NOMO-1 treated with DMSO at 0.1 percent for 48 hours (cell line): ENCODE measurements around the gene SVIL.
"Not testable (repeated sequence)": the region's sequence is repeated elsewhere in the genome, so short reads cannot be mapped to it uniquely, and the experiment has no call there.

Experiments used
- DNase-seq: peaks from one replicate; lab custom pipeline; 2025; ENCODE audit not compliant: unreplicated experiment; lab: John Stamatoyannopoulos, UW

Gene SVIL

GRCh38 chr10:29649561-29650551, 15.1 kb upstream of the SVIL start:
- DNase-seq, result no peak

DNA sequence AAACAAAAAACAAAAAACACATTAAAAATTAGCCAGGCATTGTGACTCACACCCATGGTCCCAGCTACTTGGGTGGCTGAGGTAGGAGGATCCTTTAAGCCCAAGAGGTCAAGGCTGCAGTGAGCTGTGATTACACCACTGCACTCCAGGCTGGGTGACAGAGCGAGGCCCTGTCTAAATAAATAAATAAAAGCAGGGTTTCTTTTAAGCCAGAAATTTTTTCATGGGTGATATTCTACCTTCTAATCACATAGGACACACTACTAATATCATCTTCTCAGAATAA, 14.2 kb upstream of the SVIL start:
- no peak for DNase-seq

DNA sequence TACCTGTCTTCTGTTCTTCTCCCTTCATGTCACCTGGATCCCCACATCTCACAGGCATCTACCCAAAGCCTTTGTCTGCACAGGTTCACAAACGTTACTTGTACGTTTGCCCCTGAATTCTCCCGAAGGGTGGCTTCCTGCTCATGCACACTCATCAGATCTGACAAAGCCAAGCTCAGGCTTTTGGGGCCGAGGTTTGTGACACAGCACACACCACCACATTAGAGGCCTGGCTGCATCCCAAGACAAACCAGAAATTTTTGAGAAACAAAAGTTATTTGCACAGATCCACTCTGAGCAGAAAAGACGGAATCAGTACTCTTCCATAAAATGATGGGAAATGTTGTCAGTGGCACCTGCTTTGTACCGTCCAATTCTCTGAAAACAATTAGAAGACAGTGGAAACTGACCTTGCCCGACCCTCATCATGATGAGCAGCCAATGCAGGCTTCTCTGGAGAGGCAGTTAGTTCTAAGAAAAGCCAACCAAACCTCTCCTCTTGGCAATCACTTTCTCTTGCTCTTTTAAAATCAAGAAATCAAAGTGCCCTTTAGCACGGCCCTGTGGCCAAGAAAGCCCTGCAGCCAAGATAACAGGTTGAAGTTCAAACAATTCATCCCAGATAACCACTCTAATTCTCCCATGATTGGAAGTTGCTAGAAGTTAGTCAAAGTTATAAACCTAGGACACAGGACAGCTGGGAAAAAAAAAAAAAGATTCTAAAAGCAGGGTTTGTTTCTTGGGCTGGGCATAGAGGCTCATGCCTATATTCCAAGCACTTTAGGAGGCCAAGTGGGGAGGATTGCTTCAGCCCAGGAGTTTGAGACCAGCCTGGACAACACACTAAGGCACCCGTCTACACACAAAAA, 13.6 kb upstream of the SVIL start:
- no peak for DNase-seq

DNA sequence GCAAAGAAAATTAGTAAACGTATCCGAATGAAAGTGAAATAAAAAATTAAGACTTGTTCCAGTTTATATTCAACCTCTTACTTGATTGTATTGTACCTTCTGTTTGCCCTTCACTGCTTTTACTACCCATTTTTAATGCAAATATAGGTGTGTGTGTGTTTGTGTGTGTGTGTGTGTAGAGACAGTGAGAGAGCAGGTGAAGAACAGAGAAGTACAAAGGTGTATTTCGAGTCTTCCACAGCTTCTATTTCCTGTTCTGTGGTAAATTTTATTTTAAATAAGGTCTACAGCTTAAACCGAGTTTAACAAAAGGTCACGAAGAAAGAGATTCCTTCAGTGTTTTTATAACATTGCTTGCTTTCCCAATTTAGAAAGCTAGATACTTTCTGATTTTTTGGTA, 12.7 kb upstream of the SVIL start:
- no peak for DNase-seq

DNA sequence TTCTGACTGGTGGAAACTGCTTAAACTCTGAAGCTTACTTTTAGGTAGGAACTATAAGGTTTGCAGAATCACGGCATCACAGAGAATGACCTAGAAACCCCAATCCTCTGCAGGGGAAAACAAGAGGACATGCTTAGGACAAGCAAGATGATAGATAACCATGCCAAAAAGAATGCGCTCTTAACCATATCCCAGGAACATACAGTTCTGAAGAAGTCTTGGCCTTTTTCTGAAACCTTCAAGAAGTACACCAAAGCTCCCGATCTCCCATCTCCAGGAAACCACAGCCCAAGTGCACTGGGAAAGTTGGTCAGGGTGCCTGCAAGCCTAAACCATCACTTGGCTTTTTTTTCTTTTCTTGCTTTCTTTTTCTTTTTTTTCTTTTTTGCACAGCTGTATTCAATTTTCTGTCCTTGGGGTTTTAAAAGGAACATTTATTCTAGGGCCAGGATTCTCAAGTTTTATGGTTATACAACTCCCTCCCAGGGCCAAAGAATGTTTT, 12.2 kb upstream of the SVIL start:
- no peak for DNase-seq

DNA sequence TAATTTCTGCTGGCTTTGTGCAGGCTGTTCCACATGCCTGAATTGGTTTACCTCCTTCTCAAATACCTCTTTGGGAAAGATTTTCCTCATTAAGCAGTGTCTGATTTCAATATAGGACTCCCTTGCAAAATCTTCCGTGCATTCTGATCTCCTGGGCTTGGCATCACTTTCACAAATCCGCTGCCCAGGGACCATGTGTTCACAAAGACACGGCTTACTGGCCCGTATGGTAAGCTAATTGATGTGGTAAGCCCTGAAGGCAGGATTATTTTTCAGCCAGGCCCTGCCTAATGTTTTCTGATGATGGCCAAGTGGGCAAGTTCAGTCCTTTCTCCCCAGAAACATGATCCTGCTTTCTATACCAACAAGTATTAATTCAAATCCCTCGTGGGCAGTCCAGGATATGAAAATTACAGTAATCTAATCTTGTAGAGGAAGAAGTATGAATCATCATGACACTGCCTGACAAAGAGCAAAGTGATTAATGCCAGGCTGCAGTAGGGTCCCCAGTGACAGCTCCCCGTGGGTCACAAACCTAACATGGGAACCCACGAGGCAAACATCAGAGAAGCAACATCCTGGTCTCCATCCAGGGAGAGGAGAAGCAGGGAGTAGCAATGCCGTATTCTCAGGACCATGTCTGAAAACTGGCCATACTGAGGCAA, 11.6 kb upstream of the SVIL start:
- DNase-seq, result peak; percentile 25

GRCh38 chr10:29643771-29644501, 9.2 kb upstream of the SVIL start:
- no peak for DNase-seq

- DNase-seq, result no peak
Measured at GRCh38 chr10:29642990-29643389, 8.2 kb upstream of the SVIL start.

- DNase-seq, result no peak
Measured at GRCh38 chr10:29637537-29637936, 2.8 kb upstream of the SVIL start.

GRCh38 chr10:29636178-29636577, 1.4 kb upstream of the SVIL start:
- DNase-seq, result peak; percentile 78

GRCh38 chr10:29635711-29636144, 957 bp upstream of the SVIL start:
- peak; percentile 2 for DNase-seq

- no peak for DNase-seq
Measured at GRCh38 chr10:29634105-29634504, 666 bp downstream of the SVIL start.

DNA sequence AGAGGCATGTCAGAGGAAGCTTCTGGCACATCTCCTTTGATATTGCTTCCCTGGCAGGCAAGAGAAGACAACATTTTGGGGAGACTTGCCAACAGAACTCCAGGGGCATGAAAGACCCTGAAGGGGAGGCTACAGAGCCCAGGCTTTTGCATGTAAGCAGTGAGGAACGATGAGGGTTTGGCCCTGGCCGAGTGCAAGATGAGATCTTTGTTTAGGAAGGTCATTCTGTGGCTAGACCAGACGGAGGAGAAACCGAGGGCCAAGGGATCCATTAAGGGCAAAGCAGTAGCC, 3.8 kb downstream of the SVIL start:
- no peak for DNase-seq

GRCh38 chr10:29630205-29631048, 4.3 kb downstream of the SVIL start:
- peak; percentile 80 for DNase-seq

DNA sequence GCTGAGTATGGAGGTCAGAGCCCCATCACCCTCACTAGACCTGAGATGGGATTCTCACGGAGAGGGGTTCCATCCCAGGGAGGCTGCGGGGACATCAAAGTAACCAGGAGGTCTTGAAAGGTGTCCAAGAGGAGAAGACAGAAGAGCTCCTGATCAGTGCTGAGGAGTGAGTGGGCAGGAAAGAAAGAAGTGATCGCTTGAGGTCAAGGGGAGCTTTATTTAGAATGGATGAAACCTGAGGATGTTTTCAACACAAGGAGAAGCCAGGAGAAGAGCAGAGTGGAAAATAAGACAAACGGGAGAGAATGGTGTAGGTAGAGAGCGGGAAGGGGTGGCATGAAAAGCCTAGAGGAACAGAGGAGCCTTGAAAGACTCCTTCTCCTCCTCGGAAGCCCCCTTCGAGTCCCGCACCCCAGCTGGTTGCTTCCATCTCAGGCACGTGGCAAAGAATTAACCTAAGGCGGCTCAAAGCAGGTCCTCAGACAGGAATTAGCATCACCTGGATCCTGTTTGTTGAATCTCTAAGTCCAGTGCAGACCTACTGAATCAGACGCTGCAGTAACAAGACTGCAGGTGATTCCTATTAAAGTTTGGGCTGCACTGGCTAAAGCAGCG, 5.8 kb downstream of the SVIL start:
- no peak for DNase-seq

DNA sequence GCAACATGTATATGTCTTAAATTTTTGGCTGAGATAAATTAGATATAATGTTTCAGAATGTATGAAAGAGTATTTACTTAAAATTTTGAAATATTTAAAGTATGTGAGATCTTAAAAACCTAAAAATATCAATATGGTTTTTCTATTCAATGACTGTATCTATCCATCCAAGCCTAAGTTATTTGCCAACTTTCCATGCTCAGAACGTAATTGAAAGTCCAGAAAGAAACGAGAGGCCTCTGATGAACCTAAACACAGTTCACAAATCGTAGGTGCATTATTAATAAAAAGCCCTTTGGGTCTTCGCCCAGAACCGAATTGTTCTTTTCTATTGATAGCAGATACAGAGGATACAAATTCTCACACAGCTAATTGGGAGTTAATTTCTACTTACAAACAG, 6.5 kb downstream of the SVIL start:
- no peak for DNase-seq

- no peak for DNase-seq
Measured at GRCh38 chr10:29627201-29628132, 7.3 kb downstream of the SVIL start.

DNA sequence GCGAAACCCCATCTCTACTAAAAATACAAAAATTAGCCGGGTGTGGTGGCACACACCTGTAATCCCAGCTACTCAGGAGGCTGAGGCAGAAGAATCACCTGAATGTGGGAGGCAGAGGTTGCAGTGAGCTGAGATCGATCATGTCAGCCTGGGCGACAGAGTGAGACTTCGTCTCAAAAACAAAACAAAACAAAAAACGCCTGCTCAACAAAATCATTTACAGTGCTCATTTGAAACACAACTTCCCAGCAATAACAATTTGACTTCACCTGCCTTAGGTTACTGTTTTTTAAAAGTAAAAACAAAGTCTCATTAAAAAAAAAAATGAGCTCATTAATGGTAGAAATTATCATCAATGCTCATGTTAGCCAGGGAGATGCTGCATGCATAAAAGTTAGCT, 10.4 kb downstream of the SVIL start:
- not testable (repeated sequence) for DNase-seq
